Bronchial epithelial cell (primary cell): Measurements from ENCODE around the gene BCAS4. TPM values are rescaled to one million over a fixed set of nuclear protein-coding genes. Genes with fewer than 3 reads are reported as not detected.
A peak's percentile ranks its signal among the peaks of the same experiment; 100 is the strongest.
"Not testable (repeated sequence)": the region's sequence is repeated elsewhere in the genome, so short reads cannot be mapped to it uniquely, and the experiment has no call there.

Source experiments
- DNase-seq: peaks from one replicate; pipeline ENCODE4 v3.0.0-alpha.2; 2010; ENCODE audit warnings: low read depth
- FAIRE-seq: peaks from 2 replicates; lab custom pipeline; 2011; peaks lifted over from hg19 to GRCh38; lab: Jason Lieb, UNC
- H3K27me3 ChIP-seq: 2 replicates; pipeline ENCODE4 v1.5.1; 2011; ENCODE audit warnings: low read length; ENCODE audit not compliant: control insufficient read depth, insufficient read depth
- H3K36me3 ChIP-seq: 2 replicates; pipeline ENCODE4 v1.5.1; 2011; ENCODE audit warnings: low read length; ENCODE audit not compliant: control insufficient read depth, insufficient read depth
- H3K4me3 ChIP-seq: 2 replicates; pipeline ENCODE4 v1.5.1; 2011; ENCODE audit warnings: mild to moderate bottlenecking, low read depth, low read length, control low read depth
- CTCF ChIP-seq: IDR thresholded peaks from 2 replicates; pipeline ENCODE4 v1.5.1; 2011; ENCODE audit warnings: mild to moderate bottlenecking, moderate library complexity, low read length, control low read depth, inconsistent platforms; ENCODE audit not compliant: insufficient read depth, severe bottlenecking
- total RNA-seq: library from RNA; depleted of rRNA; stranded (reverse); fragments of >200 nt; gene quantifications from 2 replicates; pipeline ENCODE4 v1.2.1, GENCODE V29; 2014

Gene BCAS4
- total RNA-seq, 1 donor from 2014 or later = 5.5 TPM

- Histone ChIP-seq H3K27me3 (no peaks in the 10 kb centered on the region), H3K36me3 (no peaks in the 10 kb centered on the region), H3K4me3 (no peak overlapping the region)
- DNase-seq = no peak
- TF ChIP-seq CTCF = no peak
- FAIRE-seq = no peak
These were observed 2.3 kb downstream of the BCAS4 start for GRCh38 chr20:50797142-50797541.

- Histone ChIP-seq H3K27me3 (no peaks in the 10 kb centered on the region), H3K4me3 (no peak overlapping the region), H3K36me3 (no peaks in the 10 kb centered on the region)
- FAIRE-seq (no peak), DNase-seq (peak; percentile 12)
- no peak for TF ChIP-seq CTCF
These were observed 3.8 kb downstream of the BCAS4 start for GRCh38 chr20:50798650-50799049.

- DNase-seq (no peak), FAIRE-seq (no peak)
- Histone ChIP-seq H3K36me3 (no peaks in the 10 kb centered on the region), H3K27me3 (no peaks in the 10 kb centered on the region), H3K4me3 (no peak overlapping the region)
- no peak for TF ChIP-seq CTCF
These were observed 4.5 kb downstream of the BCAS4 start for GRCh38 chr20:50799176-50799889.

GRCh38 chr20:50799890-50800550, 5.2 kb downstream of the BCAS4 start:
- no peak for TF ChIP-seq CTCF
- no peak for FAIRE-seq
- no peaks in the 10 kb centered on the region for H3K36me3 ChIP-seq
- no peak for DNase-seq
- H3K27me3 ChIP-seq = no peaks in the 10 kb centered on the region
- H3K4me3 ChIP-seq = no peak overlapping the region

- not testable (repeated sequence) for H3K27me3 ChIP-seq, DNase-seq, H3K4me3 ChIP-seq, FAIRE-seq, H3K36me3 ChIP-seq
These were observed 6.3 kb downstream of the BCAS4 start for GRCh38 chr20:50800986-50801746.

- Histone ChIP-seq H3K4me3 (no peak overlapping the region), H3K27me3 (no peaks in the 10 kb centered on the region), H3K36me3 (no peaks in the 10 kb centered on the region)
- no peak for DNase-seq
- no peak for FAIRE-seq
- no peak for TF ChIP-seq CTCF
These were observed 6.9 kb downstream of the BCAS4 start for GRCh38 chr20:50801747-50802125.
